HCEC 1CT (cell line): ENCODE results near the gene CNTN4.
A peak's percentile ranks its signal among the peaks of the same experiment; 100 is the strongest.
"Not testable (repeated sequence)": the region's sequence is repeated elsewhere in the genome, so short reads cannot be mapped to it uniquely, and the experiment has no call there.

Experiments used
- DNase-seq: peaks from one replicate; pipeline ENCODE4 v3.0.0-alpha.2; 2017

The CNTN4 gene

GRCh38 chr3:2727610-2728318, 629.1 kb downstream of the CNTN4 start:
- DNase-seq = no peak

- DNase-seq = no peak
Measured at GRCh38 chr3:2731843-2732242, 633.2 kb downstream of the CNTN4 start.

GRCh38 chr3:2735392-2735894, 636.8 kb downstream of the CNTN4 start:
- DNase-seq = no peak

GRCh38 chr3:2741516-2741915, 642.9 kb downstream of the CNTN4 start:
- no peak for DNase-seq

GRCh38 chr3:2765002-2765579, 666.4 kb downstream of the CNTN4 start:
- no peak for DNase-seq

- DNase-seq = no peak
Measured at GRCh38 chr3:2770451-2770850, 671.8 kb downstream of the CNTN4 start.

GRCh38 chr3:2771193-2771592, 672.5 kb downstream of the CNTN4 start:
- DNase-seq = no peak

GRCh38 chr3:2771741-2772140, 673.1 kb downstream of the CNTN4 start:
- DNase-seq = no peak

- DNase-seq = no peak
Measured at GRCh38 chr3:2772803-2773202, 674.1 kb downstream of the CNTN4 start.

GRCh38 chr3:2774481-2775249, 676.0 kb downstream of the CNTN4 start:
- no peak for DNase-seq

GRCh38 chr3:2783261-2783660, 684.6 kb downstream of the CNTN4 start:
- no peak for DNase-seq

- DNase-seq = no peak
Measured at GRCh38 chr3:2784627-2785026, 686.0 kb downstream of the CNTN4 start.

GRCh38 chr3:2790266-2790815, 691.7 kb downstream of the CNTN4 start:
- no peak for DNase-seq

- no peak for DNase-seq
Measured at GRCh38 chr3:2792432-2792831, 693.8 kb downstream of the CNTN4 start.

- no peak for DNase-seq
Measured at GRCh38 chr3:2793987-2794386, 695.3 kb downstream of the CNTN4 start.

- DNase-seq = peak; percentile 7
Measured at GRCh38 chr3:2802429-2802828, 703.8 kb downstream of the CNTN4 start.

- DNase-seq = no peak
Measured at GRCh38 chr3:2807514-2807913, 708.8 kb downstream of the CNTN4 start.

GRCh38 chr3:2810723-2811122, 712.1 kb downstream of the CNTN4 start:
- DNase-seq = no peak

- no peak for DNase-seq
Measured at GRCh38 chr3:2819571-2819970, 720.9 kb downstream of the CNTN4 start.

GRCh38 chr3:2820982-2821381, 722.3 kb downstream of the CNTN4 start:
- not testable (repeated sequence) for DNase-seq

GRCh38 chr3:2822611-2823010, 723.9 kb downstream of the CNTN4 start:
- DNase-seq = no peak

GRCh38 chr3:2823031-2823430, 724.4 kb downstream of the CNTN4 start:
- DNase-seq = peak; percentile 2

- DNase-seq = no peak
Measured at GRCh38 chr3:2823437-2824211, 725.0 kb downstream of the CNTN4 start.
